HFFc6 (cell line): ENCODE results near the gene MICA. TPM values are rescaled to one million over a fixed set of nuclear protein-coding genes. Genes with fewer than 3 reads are reported as not detected.
A peak's percentile ranks its signal among the peaks of the same experiment; 100 is the strongest.

Source experiments
- DNase-seq: peaks from one replicate; pipeline ENCODE4 v3.0.0-alpha.2; 2018
- H3K27ac Mint-ChIP-seq: 2 replicates; pipeline ENCODE4 v1.8.0; 2020; ENCODE audit warnings: mild to moderate bottlenecking, mixed read lengths
- H3K27me3 Mint-ChIP-seq: 2 replicates; pipeline ENCODE4 v1.8.0; 2021; ENCODE audit warnings: mild to moderate bottlenecking, moderate library complexity, mixed read lengths; ENCODE audit not compliant: insufficient read depth
- H3K36me3 Mint-ChIP-seq: 2 replicates; pipeline ENCODE4 v1.8.0; 2021; ENCODE audit warnings: low read depth, mixed read lengths
- H3K4me1 Mint-ChIP-seq: 2 replicates; pipeline ENCODE4 v1.8.0; 2020; ENCODE audit warnings: low read depth, mixed read lengths
- H3K4me3 Mint-ChIP-seq: 2 replicates; pipeline ENCODE4 v1.8.0; 2020; ENCODE audit warnings: mild to moderate bottlenecking, moderate library complexity, mixed read lengths
- H3K9me3 Mint-ChIP-seq: 2 replicates; pipeline ENCODE4 v1.8.0; 2020; ENCODE audit warnings: mild to moderate bottlenecking, mixed read lengths
- total RNA-seq, 6 experiments: library from RNA; stranded (reverse); fragmentation: NEBNext Ultra II Directional; extraction: Animal tissue kit (Norgen Biotek cat#: 25700); gene quantifications; 2 replicates in 1 of 6; 3 replicates in 5 of 6; pipeline ENCODE4 v1.2.3, GENCODE V29; 2021
- TF ChIP-seq, protein P1 (sequence below): fragments of 200-600 bp; sonication (generic); IDR thresholded peaks from 2 replicates; pipeline ENCODE4 v1.5.0; 2021; ENCODE audit warnings: antibody characterized with exemption, mild to moderate bottlenecking

The MICA gene
- total RNA-seq, 6 experiments from 2014 or later: 14.7 to 24.0 (median 17.7) TPM

DNA sequence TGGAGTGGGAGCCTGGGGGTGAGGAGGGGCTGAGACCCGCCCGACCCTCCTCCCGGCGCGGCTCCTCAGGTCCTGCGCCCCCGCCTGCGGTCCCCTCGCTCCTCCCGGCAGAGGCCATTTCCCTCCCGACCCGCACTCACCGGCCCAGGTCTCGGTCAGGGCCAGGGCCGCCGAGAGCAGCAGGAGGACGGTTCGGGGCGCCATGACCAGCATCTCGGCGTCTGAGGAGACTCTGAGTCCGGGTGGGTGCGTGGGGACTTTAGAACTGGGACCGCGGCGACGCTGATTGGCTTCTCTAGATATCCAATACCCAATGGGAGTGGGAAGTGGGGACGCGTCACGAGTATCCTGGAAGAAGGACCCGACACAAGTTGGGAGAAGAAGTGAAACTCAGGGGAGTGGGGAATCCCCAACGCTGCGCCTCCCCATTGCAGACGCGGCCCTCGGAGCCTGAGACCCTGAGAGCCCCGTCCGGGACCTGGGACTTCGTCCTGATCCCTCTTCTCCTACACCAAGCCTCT, 46.4 kb upstream of the MICA start, which contains the start of gene HLA-B:
TSS of gene HLA-B (minus strand) at position 234 of the 521 bp plus-strand sequence. CDS start at position 213, 21 bp downstream.
- TF ChIP-seq, protein P1, sequence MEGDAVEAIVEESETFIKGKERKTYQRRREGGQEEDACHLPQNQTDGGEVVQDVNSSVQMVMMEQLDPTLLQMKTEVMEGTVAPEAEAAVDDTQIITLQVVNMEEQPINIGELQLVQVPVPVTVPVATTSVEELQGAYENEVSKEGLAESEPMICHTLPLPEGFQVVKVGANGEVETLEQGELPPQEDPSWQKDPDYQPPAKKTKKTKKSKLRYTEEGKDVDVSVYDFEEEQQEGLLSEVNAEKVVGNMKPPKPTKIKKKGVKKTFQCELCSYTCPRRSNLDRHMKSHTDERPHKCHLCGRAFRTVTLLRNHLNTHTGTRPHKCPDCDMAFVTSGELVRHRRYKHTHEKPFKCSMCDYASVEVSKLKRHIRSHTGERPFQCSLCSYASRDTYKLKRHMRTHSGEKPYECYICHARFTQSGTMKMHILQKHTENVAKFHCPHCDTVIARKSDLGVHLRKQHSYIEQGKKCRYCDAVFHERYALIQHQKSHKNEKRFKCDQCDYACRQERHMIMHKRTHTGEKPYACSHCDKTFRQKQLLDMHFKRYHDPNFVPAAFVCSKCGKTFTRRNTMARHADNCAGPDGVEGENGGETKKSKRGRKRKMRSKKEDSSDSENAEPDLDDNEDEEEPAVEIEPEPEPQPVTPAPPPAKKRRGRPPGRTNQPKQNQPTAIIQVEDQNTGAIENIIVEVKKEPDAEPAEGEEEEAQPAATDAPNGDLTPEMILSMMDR: no peak
- Mint-ChIP-seq H3K36me3 (no peaks in the 10 kb centered on the region), H3K4me1 (peaks cover 6% of the 10 kb centered on the region; the same call in 1 of the 2 replicates), H3K27ac (peak within 1 kb of the TSS; percentile 51; the same call in 1 of the 2 replicates), H3K9me3 (0 out of 2 replicates have a peak, but pooled peaks cover 4% of the 10 kb centered on the region), H3K4me3 (peak within 1 kb of the TSS; percentile 80), H3K27me3 (peaks cover 31% of the 10 kb centered on the region)
- peak; percentile 23 for DNase-seq

DNA sequence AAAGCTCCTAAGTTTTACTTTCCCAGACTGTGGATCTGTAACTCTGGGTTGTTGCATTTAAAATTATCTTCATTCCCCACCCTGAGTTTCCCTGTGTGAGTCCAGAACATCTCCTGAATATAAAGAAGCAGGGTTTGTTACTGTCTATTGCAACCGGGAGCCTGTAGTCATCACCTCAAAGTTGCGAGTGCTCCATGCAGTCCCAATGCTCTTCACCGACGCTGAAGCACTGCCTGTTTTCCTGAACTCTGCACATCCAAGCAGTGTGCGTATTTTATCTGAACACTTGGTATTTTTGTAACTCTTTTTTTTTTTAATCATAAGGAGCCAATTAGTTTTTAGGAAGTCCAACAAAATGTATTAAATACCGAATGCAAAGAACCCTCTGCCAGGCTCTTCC, 45.5 kb upstream of the MICA start:
- H3K9me3 Mint-ChIP-seq: 0 out of 2 replicates have a peak, but pooled peaks cover 4% of the 10 kb centered on the region
- peaks cover 6% of the 10 kb centered on the region; the same call in 1 of the 2 replicates for H3K4me1 Mint-ChIP-seq
- no peak for DNase-seq
- H3K27ac Mint-ChIP-seq: no peak overlapping the region
- H3K27me3 Mint-ChIP-seq: peaks cover 30% of the 10 kb centered on the region
- H3K36me3 Mint-ChIP-seq: no peaks in the 10 kb centered on the region
- TF ChIP-seq, protein P1: no peak
- H3K4me3 Mint-ChIP-seq: peak overlapping the region; percentile 80; the same call in 1 of the 2 replicates

DNA sequence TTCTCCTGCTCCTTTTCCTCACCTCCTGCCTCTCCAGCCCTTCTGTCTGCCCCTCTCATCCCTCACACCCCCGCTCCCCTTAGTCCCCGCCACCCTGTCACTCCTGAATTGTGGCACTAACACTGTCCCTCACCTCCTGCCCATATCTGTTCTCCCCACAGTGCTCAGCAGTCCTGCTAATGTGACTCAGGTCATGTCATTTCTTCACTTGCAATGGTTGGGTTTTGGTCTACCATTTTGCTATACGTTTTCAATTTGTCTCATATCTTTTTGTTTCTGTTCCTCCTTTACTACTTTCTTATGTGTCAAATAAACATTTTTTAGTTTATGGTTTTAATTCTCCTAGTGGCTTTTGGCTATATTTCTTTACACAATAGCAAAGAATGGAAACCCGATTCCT, 45.1 kb upstream of the MICA start:
- no peak for DNase-seq
- peak overlapping the region; percentile 80; the same call in 1 of the 2 replicates for H3K4me3 Mint-ChIP-seq
- H3K27ac Mint-ChIP-seq: no peak overlapping the region
- no peaks in the 10 kb centered on the region for H3K36me3 Mint-ChIP-seq
- H3K9me3 Mint-ChIP-seq: 0 out of 2 replicates have a peak, but pooled peaks cover 4% of the 10 kb centered on the region
- TF ChIP-seq, protein P1: no peak
- H3K27me3 Mint-ChIP-seq: peaks cover 33% of the 10 kb centered on the region
- peaks cover 6% of the 10 kb centered on the region; the same call in 1 of the 2 replicates for H3K4me1 Mint-ChIP-seq

DNA sequence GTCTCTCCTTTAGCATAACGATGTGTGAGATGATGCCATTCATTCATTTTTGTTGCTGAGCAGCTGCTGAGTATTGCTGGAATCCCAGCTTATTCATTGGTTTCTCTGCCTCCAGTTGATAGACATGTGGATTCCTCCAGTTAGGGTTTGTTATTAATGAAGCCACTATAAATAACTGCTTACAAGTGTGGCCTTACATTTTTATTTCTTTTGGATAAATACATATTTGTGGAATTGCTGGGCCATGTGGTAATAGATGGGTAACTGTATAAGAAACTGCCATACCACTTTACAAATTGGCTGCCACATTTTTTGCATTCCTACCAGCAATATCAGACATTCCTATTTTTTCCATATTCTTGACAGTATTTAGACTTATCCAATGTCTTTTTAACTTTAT, 43.8 kb upstream of the MICA start:
- no peak overlapping the region for H3K27ac Mint-ChIP-seq
- H3K36me3 Mint-ChIP-seq: no peaks in the 10 kb centered on the region
- H3K9me3 Mint-ChIP-seq: 0 out of 2 replicates have a peak, but pooled peaks cover 4% of the 10 kb centered on the region
- DNase-seq: no peak
- TF ChIP-seq, protein P1: no peak
- H3K4me3 Mint-ChIP-seq: no peak overlapping the region
- peaks cover 46% of the 10 kb centered on the region for H3K27me3 Mint-ChIP-seq
- peaks cover 6% of the 10 kb centered on the region; the same call in 1 of the 2 replicates for H3K4me1 Mint-ChIP-seq

DNA sequence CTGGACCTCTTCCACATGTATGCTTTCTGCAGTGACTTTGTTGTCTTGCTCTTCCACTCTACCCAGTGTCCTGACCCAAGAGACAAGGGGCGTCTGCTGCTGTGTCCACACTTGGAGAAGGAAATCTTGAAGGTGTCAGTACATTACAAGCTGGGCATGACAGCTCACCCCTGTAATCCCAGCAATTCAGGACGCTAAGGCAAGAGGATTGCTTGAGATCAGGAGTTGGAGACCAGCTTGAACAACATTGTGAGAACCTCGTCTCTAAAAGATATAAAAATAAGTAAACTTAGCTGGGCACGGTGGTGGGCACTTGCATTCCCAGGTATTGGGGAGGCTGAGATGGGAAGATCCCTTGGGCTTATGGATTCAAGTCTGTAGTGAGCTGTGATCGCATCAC, 40.6 kb upstream of the MICA start:
- 0 out of 2 replicates have a peak, but pooled peaks cover 4% of the 10 kb centered on the region for H3K9me3 Mint-ChIP-seq
- H3K36me3 Mint-ChIP-seq: no peaks in the 10 kb centered on the region
- TF ChIP-seq, protein P1: no peak
- H3K27ac Mint-ChIP-seq: no peak overlapping the region
- H3K27me3 Mint-ChIP-seq: peaks cover 54% of the 10 kb centered on the region
- no peak for DNase-seq
- H3K4me1 Mint-ChIP-seq: peaks cover 10% of the 10 kb centered on the region
- no peak overlapping the region for H3K4me3 Mint-ChIP-seq
